ENCODE data around the gene PBX2. TPM values are rescaled to one million over a fixed set of nuclear protein-coding genes. Genes with fewer than 3 reads are reported as not detected.
A peak's percentile ranks its signal among the peaks of the same experiment; 100 is the strongest.

Gene PBX2
- total RNA-seq, 1 experiment from 2014 or later: 176 TPM

DNA sequence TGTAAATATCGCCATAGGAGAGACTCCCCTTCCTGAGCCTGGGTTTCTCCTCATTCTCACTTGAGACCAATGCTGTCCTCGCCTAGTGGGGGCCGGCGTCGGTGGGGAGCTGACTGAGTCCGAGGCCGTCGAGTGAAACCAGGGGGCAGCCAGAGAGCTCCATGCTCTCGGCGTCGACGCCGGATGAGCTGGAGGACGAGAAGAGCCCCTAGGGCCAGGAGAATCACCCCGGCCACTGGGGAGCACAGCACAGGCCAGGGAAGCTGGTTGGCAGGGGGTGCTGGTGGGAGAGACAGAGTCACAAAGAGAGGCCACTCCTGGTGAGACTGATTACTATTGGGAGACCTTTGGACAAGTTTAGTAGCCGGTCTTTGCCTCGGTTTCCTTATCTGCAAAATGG lies 8.9 kb upstream of the PBX2 start:
- no peaks in the 10 kb centered on the region for H3K36me3 Mint-ChIP-seq (ENCODE audit: insufficient read depth in 1 of 3, low read depth in 3 of 3)
- no peak overlapping the region for H2BK20ac ChIP-seq (ENCODE audit: low read depth, low read length, poor library complexity, severe bottlenecking)
- H3K23ac ChIP-seq (ENCODE audit: insufficient read length, low read depth, low read length): no peak overlapping the region
- H2BK15ac ChIP-seq (ENCODE audit: low read depth, low read length): no peak overlapping the region
- peak overlapping the region in 1 of 3 experiments; percentile 92; a peak in 1 of 7 replicates for H3K27ac Mint-ChIP-seq
- no peak overlapping the region for H4K8ac ChIP-seq (replicated peaks; ENCODE audit: insufficient read length, low read depth, low read length)
- peaks cover 19 to 24% of the 10 kb centered on the region in 2 experiments for H3K4me1 Mint-ChIP-seq
- H3K4me2 ChIP-seq (ENCODE audit: insufficient read depth, insufficient read length, low read length): no peak overlapping the region
- H2BK120ac ChIP-seq (ENCODE audit: low read depth, low read length, poor library complexity, severe bottlenecking): no peak overlapping the region
- no peak overlapping the region for H3K9ac ChIP-seq (ENCODE audit: extremely low read depth, insufficient read length, low read length)
- H3K14ac ChIP-seq (ENCODE audit: insufficient read depth, low read length): no peak overlapping the region
- H3K9me3 ChIP-seq (ENCODE audit: control insufficient read depth, low read depth, low read length): no peaks in the 10 kb centered on the region
- H3K23me2 ChIP-seq (ENCODE audit: insufficient read length, low read depth, low read length, poor library complexity, severe bottlenecking): peaks cover 9% of the 10 kb centered on the region
- no peak overlapping the region for H3K56ac ChIP-seq (ENCODE audit: insufficient read length, low read depth, low read length)
- H2BK12ac ChIP-seq (ENCODE audit: insufficient read length, low read depth, low read length): no peak overlapping the region
- no peaks in the 10 kb centered on the region for H3K79me2 ChIP-seq (ENCODE audit: insufficient read depth, low read length)
- H2AK5ac ChIP-seq (ENCODE audit: insufficient read length, low read length): no peak overlapping the region
- H3K9me3 Mint-ChIP-seq: no peaks in the 10 kb centered on the region
- H3K79me1 ChIP-seq (ENCODE audit: insufficient read depth, low read depth, low read length, poor library complexity, severe bottlenecking): no peaks in the 10 kb centered on the region
- H3T11ph ChIP-seq (ENCODE audit: low read length): no peak overlapping the region
- no peak for DNase-seq
- no peaks in the 10 kb centered on the region; the same call in 1 of the 2 replicates for H3K4me1 ChIP-seq (ENCODE audit: insufficient read depth, low read length)
- H3K4ac ChIP-seq (ENCODE audit: low read depth, low read length): no peak overlapping the region
- TF ChIP-seq, protein P1, sequence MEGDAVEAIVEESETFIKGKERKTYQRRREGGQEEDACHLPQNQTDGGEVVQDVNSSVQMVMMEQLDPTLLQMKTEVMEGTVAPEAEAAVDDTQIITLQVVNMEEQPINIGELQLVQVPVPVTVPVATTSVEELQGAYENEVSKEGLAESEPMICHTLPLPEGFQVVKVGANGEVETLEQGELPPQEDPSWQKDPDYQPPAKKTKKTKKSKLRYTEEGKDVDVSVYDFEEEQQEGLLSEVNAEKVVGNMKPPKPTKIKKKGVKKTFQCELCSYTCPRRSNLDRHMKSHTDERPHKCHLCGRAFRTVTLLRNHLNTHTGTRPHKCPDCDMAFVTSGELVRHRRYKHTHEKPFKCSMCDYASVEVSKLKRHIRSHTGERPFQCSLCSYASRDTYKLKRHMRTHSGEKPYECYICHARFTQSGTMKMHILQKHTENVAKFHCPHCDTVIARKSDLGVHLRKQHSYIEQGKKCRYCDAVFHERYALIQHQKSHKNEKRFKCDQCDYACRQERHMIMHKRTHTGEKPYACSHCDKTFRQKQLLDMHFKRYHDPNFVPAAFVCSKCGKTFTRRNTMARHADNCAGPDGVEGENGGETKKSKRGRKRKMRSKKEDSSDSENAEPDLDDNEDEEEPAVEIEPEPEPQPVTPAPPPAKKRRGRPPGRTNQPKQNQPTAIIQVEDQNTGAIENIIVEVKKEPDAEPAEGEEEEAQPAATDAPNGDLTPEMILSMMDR (conservative IDR thresholded peaks at IDR 0.05): no peak
- no peak overlapping the region for H3K27ac ChIP-seq (ENCODE audit: insufficient read length, low read depth, low read length)
- no peak overlapping the region for H3K4me3 Mint-ChIP-seq
- H4K91ac ChIP-seq (ENCODE audit: insufficient read length, low read depth, low read length): no peak overlapping the region
- no peak overlapping the region for H2AFZ ChIP-seq (ENCODE audit: low read length)
- H4K20me1 ChIP-seq (ENCODE audit: control insufficient read depth, insufficient read depth, insufficient read length): no peaks in the 10 kb centered on the region
- WGBS (ENCODE audit: extremely low coverage, insufficient read length, low lambda C conversion rate): no CpG with 5 or more reads among the region's 17 CpGs
- H3K27me3 Mint-ChIP-seq (ENCODE audit: low read depth): no peaks in the 10 kb centered on the region
- H4K5ac ChIP-seq (ENCODE audit: insufficient read length, low read depth, low read length): no peak overlapping the region
- H2BK5ac ChIP-seq (ENCODE audit: insufficient read length, low read length): no peak overlapping the region
- no peaks in the 10 kb centered on the region for H3K27me3 ChIP-seq (ENCODE audit: insufficient read depth, low read length)
- no peak overlapping the region for H3K18ac ChIP-seq (ENCODE audit: insufficient read length, low read depth, low read length)
